Omental fat pad (tissue), 4 donors: ENCODE measurements around the gene ASCL5. TPM values are rescaled to one million over a fixed set of nuclear protein-coding genes. Genes with fewer than 3 reads are reported as not detected.

Experiments
- ATAC-seq: fragments of 150-250 bp; one replicate; pipeline ENCODE4 v1.9.1; 2016; ENCODE audit warnings: mild to moderate bottlenecking, moderate library complexity; ENCODE audit not compliant: low FRiP score
- DNase-seq: peaks from one replicate; pipeline ENCODE4 v3.0.0-alpha.2; 2019; ENCODE audit warnings: low spot score
- CTCF ChIP-seq, 3 donors: fragments of 450-650 bp; IDR thresholded peaks; one replicate each; pipeline ENCODE4 v1.5.1; 2016 to 2017; ENCODE audit warnings: antibody characterized with exemption in 3 of 3, mild to moderate bottlenecking in 3 of 3, moderate library complexity in 2 of 3
- total RNA-seq, 4 donors: library from RNA; depleted of rRNA; stranded (reverse); fragments of >200 nt; gene quantifications; one replicate each; pipeline ENCODE4 v1.1.0, GENCODE V29; 2016

ASCL5 gene
- total RNA-seq, 4 donors from 2014 or later = not detected

GRCh38 chr1:201096977-201097856 is 29.8 kb downstream of the ASCL5 start:
- no peak for TF ChIP-seq CTCF (IDR thresholded peaks at IDR 0.05)
- DNase-seq (no peak), ATAC-seq (no peak)

GRCh38 chr1:201096041-201096461 is 30.9 kb downstream of the ASCL5 start:
- no peak for DNase-seq
- no peak for ATAC-seq
- no peak for TF ChIP-seq CTCF (IDR thresholded peaks at IDR 0.05)

- no peak for ATAC-seq
- no peak for TF ChIP-seq CTCF (IDR thresholded peaks at IDR 0.05)
- DNase-seq = no peak
These were observed 31.4 kb downstream of the ASCL5 start for GRCh38 chr1:201095581-201095980.

GRCh38 chr1:201094832-201095231 is 32.2 kb downstream of the ASCL5 start:
- ATAC-seq (no peak), DNase-seq (no peak)
- no peak for TF ChIP-seq CTCF (IDR thresholded peaks at IDR 0.05)

GRCh38 chr1:201093962-201094361 is 33.0 kb downstream of the ASCL5 start:
- TF ChIP-seq CTCF (IDR thresholded peaks at IDR 0.05) = no peak
- no peak for ATAC-seq
- DNase-seq = no peak

- TF ChIP-seq CTCF (IDR thresholded peaks at IDR 0.05) = no peak
- no peak for ATAC-seq
- no peak for DNase-seq
These were observed 33.4 kb downstream of the ASCL5 start for GRCh38 chr1:201093561-201093960.

- DNase-seq = no peak
- no peak for TF ChIP-seq CTCF (IDR thresholded peaks at IDR 0.05)
- ATAC-seq = no peak
These were observed 34.2 kb downstream of the ASCL5 start for GRCh38 chr1:201092738-201093137.
